Left lobe of liver (tissue), 2 donors: Measurements from ENCODE around the gene ILK. TPM values are rescaled to one million over a fixed set of nuclear protein-coding genes. Genes with fewer than 3 reads are reported as not detected.

ENCODE experiments used
- ATAC-seq: fragments of 200-7000 bp; cut with Tn5 transposase; one replicate; pipeline ENCODE4 v1.9.1; 2020; ENCODE audit warnings: mild to moderate bottlenecking, moderate library complexity
- DNase-seq: peaks from one replicate; pipeline ENCODE4 v3.0.0-alpha.2; 2020; ENCODE audit warnings: low spot score
- total RNA-seq: library from RNA; stranded (reverse); gene quantifications from one replicate; pipeline ENCODE4 v1.2.1, GENCODE V29; 2021
- donor health status: DM: no; HTN: no; CAD: no; lungs with moderate emphysema.
- donor health status: DM: no; HTN: yes; CAD: no.

Gene ILK
- 41.1 TPM for total RNA-seq

DNA sequence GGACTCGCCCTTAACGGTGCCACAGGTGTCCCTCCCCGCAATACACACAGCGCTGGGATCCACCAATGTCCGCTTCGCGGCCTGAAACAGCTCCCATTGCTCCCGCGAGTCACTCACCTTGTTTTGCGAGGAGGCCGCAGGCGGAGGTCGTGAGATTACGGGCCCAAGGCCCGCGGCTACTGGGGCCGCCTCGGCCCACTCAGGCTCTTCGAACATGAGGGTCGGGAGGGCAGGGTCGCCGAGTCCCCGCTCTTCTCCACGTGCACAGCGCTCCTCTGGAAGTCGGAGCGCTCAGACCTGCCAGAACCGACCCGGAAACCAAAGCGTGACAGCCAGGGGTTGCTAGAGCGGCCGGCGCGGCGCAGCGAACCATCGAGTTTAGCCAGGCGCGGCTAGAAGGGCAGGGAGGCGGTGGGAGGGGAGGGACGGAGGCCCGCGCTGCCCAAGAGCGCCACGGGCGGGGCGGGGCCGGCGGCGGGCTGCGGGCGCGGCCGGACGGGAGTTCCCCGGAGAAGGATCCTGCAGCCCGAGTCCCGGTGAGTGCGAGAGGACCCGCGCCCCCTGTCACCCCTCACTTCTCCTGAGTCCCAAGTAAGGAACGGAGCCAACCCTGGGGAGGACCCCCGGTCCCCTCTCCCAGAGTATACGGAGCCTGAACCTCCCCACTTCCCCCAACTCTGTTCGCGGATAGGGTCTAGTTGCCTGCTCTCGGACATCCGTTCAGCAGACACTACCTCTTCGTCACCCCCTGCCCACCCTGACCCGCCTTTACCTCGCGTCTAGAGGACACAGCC is at the start of gene ILK, which contains the start of gene RRP8:
ILK (plus strand) TSS at position 488 of the 794 bp plus-strand sequence. CDS start 498 bp downstream, outside the sequence.
RRP8 (minus strand) TSS at position 330 of the 794 bp plus-strand sequence; CDS start at position 216, 114 bp downstream.
- ATAC-seq (peak; percentile 92), DNase-seq (peak; percentile 94)

DNA sequence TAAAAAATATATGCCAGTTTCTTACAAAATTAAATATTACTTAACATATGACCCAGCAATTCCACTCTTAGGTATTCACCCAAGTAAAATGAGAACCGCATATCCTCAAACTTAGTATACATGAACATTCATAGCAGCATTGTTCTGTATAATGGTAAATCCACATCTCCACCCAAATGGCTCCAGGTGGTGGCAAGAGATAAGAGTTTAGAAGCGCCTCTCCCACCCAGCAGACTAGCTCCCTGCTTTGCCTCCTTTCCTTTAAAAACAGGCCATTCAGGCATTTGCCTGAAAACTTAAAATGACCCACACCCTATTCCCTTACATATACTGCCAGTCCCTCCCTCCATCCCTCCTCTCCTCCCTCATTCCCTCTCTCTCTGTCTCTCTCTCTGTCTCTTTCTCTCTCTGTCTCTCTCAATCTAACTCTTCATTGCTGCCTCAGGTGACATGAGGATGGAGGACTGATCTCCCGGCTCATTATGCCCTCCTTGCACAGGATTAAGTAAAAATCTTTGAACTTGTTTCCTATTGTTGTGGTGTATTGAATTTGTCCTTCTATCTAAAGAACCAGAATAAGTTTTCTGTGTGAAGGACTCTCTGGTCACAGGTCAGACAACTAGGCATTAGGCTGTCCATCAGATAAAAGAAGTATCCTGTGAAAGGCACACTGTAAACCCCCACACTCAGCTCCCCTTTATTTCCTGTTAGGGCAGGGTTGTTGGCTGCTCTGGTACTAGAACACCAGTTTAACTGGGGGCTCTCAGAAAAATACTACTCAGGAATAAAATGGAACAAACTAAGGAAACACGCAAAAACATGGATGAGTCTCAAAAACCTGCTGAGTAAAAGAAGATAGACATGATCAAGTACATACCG is 48.5 kb upstream of the ILK start:
- no peak for ATAC-seq
- no peak for DNase-seq

DNA sequence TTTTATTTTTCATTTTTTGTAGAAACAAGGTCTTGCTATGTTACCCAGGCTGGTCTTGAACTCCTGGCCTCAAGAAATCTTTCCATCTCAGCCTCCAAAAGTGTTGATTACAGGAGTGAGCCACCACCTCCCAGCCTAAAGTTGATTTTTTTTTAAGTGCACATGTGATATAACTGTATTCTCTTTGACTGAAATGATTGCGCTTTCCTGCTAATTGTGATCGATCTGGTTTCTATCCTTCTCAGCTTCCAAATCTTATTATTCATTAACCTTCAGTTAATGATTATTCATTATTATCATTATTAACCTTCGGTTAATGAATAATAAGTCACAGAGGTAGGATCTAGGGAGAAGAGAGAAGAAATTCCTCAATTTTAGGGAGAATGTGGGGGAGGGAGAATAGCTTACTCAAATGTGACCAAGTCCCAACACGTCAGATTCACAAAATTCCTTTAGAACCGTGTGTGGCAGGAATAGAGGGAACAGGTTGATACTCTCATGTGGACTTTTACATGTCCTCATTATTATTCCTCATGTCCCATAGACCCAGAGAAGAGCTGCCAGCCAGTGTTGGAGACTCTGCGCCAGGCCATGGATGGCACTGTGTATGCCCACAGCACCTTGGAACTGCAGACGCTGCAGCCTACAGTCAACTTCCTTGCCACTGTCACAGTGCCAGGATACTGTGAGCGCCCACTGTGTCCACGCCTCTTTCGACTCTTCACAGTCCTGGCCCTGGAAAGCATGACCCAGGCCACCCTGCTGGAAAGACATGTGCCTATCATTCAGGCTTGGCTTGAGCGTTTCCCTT is 47.2 kb upstream of the ILK start:
- ATAC-seq (peak; percentile 81), DNase-seq (no peak)

DNA sequence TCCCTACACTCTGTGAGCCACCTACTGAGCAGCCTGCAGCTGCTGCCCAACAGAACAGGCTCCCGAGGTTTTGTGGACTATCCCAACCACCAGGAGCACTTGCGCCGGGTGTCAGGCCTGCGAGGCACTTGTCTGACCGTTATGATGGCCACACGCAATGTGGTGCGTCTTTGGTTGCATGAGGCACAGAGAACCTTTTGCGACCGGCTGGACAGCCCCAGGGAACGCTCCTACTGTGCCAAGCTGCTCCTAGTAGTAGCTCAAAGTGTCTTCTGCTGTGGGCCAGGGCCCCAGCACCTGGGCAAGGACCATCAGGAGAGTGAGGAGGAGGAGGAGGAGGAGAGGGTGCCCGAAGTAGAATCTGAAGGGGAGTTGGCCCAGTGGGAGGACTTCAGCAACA is 46.5 kb upstream of the ILK start:
- DNase-seq, result no peak
- ATAC-seq, result no peak

DNA sequence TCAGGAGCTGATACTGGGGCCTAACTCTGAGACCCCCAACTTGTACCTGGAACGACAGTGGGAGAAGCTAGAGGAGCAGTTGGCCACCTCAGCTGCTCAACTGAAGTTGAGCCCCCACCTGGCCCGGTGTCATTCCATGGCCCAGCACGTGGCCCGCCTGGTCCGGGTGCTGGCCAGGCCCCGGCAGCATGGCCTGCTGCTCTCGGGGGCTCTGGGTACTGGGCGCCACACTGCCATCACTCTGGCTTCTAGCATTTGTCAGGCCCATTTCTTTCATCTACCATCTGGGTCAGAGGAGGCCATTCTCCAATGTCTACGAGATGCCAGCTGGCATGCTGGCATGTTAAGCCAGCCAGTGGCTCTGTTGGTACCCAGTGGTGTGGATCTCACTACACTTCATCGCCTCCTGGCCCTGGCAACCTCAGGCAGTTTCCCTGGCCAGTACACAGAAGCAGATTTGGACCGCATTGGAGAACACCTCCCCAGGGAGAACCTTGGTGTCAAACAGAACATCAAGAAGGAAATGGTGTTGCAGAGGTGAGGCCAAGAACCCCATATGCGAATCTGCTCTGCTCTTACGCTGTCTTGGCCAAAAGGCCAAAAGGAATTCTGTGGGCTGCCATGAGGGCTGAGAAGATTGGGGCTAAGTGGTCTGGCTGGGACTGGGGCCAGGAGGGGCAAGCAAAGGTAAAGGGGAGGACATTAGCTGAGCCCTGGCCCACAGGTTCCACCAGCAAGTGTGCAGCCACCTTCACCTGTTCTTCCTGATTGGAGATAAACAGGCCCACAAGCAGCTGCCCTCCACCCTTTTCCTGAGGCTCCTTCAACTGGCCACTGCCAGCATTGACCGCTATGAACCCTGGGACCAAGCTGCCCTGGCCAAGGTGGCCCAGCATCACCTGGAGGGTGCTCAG is 45.6 kb upstream of the ILK start:
- no peak for ATAC-seq
- DNase-seq, result no peak

DNA sequence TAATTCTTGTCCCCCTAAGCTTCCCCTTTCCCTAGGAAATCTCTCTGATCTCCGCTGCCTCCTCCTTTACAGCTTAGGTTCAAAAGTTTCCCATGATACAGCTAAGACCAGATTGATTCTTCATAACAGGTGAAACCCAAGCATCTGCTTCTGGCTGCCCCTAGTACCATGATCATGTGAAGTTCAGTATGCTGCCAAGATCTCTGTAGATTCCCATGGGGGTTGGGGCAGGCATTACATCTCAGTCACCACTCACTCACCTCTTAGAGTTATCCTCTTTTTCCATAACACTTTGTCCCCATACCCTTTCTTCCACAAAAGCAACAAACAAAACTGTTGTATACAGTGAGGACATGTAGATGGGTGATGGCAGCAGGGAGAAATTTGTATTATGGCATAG is 44.2 kb upstream of the ILK start:
- ATAC-seq (no peak), DNase-seq (no peak)

DNA sequence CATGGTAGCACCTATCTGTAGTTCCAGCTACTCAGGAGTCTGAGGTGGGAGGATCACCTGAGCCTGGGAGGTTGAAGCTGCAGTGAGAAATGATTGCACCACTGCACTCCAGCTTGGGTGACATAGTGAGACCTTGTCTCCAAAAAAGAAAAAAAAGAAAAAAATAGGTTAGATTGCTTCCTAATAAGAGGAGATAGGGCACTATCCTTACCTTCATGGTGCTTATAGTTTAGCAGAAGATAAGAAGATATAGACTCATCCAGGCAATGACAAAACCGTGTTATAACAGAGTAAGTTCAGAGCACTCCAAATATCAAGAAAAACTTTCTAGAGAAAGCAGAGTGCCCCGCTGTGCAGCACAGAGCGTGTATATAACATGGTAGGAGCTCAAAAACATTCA is 42.3 kb upstream of the ILK start:
- no peak for DNase-seq
- no peak for ATAC-seq

DNA sequence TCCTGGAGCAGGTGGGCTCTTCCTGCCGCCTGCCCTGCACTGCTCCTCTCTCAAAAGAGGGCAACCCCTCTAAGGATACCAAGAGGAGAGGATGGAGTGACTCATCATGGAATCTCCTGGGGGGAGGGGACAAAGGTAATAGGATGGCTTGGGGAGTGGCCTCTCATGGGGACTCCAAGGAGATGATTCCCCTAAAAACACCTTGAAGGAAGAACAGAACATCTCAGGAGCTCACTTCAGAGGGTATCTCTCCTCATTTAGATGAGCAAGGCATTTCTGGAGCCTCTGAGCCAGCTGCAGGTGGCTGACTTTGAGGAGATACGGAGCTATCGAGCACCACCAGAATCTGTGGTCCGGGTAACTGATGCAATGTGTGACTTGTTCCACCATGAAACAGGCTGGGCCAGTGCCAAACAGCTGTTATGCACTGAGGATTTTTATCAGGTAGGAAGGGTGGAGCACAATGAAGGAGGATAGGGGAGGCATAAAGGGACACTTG is 40.4 kb upstream of the ILK start:
- no peak for ATAC-seq
- DNase-seq, result no peak

DNA sequence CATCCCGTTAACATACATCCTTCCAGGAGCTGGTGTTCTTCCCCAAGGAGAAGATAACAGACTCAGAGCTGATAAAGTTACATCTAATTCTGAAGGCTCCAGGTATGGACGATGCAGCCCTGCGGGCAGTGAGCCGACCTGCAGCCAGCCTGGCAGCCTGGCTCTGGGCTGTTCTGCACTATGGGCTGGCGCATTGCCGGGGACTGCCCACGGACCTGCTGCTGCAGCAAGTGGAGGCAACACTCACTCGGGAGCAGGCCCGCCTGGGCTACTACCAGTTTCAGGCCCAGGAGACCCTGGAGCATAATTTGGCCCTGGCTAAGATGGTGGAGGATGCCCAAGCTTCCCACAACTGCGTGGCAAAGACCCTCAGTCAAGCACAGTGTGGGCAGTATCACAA is 39.9 kb upstream of the ILK start:
- ATAC-seq (no peak), DNase-seq (no peak)

DNA sequence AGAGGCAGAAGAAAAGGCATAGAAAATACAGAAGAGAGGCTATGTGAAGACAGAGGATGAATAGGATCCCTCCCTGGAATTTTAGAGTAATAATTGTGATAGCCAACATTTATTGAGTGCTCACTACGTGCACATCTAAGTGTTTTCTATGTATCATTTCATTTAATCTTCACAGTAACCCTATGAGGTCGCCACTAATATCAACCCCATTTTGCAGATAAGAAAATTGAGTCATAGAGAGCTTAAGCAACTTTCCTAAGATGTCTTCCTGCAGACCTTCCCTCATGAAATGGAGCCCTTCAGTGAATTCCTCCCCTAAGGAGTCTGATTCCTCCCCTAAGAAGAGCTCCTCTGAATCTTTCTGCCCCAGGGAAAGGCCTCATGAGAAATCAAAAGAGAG is 38.2 kb upstream of the ILK start:
- DNase-seq (no peak), ATAC-seq (no peak)

DNA sequence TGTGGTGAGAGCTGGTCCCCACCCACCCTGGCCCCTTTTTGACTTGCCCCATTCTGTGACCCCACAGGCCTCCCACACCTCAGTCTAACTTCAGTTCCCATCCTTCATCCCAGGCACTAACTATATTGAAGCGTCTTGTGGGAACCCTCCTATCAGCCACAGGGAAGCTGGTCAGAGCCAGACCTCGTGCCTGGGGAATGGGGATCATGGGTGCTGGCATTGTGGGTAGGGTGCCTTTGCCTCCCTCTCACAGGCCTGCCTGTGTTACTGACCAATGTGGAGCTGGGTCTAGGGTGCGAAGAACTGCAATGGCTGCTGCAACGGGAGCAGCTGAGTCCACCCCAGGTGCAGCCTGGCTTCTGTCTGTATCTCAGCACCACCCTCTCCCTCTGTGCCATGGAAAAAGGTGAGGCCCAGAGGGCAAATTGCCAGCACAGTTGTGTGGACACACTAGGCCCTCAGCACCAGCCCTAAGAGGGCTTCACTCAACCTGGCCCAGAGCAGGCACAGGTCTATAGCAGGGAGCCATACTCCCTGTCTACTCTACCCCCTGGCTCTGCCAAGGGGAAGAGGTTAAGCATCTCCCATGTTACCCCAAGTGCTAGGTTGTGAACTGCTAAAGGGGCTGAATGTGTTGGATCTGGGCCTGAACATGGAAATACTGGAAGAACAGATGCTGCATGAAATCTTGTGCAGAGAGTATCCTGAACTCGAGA is 37.4 kb upstream of the ILK start:
- ATAC-seq (no peak), DNase-seq (no peak)

DNA sequence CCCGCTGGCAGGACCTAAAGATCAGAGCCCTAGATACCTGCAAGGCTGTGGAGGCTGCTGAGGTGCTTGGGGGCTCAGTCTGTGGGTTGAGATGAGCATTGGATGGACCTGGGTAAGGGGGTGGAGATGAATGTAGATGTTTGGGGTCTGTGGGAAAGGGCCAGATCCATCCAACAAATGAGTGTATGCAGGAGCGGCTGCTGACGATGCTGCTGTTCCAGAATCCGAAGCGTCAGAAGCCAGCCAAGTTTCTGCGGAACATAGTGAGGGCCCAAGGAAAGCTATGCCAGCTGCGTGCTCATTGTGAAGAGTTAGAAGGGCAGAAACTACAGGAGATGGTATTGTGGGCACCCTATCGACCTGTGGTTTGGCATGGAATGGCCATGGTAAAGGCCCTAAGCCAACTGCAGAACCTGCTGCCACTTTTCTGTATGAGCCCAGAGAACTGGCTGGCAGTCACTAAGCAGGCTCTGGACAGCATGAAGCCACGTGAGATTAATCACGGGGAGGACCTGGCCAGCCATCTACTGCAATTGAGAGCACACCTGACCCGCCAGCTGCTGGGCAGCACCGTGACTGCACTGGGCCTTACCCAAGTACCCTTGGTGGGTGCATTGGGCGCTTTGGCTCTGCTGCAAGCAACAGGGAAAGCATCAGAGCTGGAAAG is 36.7 kb upstream of the ILK start:
- peak; percentile 91 for DNase-seq
- peak; percentile 80 for ATAC-seq

DNA sequence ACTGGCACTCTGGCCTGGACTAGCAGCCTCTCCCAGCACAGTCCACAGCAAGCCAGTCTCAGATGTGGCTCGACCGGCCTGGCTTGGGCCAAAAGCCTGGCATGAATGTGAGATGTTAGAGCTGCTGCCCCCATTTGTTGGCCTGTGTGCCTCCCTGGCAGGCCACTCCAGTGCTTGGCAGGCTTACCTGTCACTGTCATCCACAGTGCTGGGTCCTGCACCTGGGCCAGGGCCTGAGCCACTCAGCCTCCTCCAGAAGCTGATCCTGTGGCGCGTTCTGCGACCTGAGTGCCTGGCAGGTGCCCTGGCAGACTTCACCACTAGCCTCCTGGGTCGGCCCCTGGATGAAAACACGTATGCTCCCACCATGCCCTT is 36.2 kb upstream of the ILK start:
- ATAC-seq (no peak), DNase-seq (no peak)

DNA sequence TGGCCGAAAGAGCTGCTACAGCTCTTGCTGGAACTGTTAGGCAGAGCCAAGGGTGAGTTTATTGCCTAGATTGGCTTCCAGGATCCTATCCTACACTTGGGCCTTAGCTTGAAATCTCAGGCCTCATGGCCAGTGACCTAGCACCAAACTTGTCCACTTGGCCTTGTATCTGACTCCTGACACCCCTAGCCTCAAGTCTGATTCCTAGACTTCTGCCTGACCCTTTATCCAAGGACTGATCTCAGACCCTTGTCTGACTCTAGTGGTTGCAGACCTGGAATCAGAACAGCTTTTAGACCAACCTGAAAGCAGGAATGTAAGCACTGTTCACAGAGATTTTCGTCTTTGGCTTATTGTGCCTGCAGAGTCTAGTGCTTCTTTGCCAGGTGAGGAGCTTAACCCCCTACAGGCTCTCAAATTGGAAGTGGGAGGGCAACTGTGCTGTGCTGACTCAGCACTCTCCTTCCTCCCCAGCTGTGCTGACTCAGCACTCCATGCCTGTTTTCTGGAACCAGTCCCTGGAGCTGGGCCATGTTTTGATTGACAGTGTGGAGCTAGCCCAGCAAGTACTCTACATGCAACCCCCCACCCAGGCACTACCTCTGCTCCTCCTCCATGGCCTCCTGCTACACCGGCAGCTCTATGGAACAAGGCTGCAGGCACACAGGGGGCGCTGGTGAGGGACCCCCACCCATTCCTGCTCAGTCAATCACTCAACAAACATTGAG is 35.2 kb upstream of the ILK start:
- ATAC-seq (peak; percentile 56), DNase-seq (peak; percentile 88)

DNA sequence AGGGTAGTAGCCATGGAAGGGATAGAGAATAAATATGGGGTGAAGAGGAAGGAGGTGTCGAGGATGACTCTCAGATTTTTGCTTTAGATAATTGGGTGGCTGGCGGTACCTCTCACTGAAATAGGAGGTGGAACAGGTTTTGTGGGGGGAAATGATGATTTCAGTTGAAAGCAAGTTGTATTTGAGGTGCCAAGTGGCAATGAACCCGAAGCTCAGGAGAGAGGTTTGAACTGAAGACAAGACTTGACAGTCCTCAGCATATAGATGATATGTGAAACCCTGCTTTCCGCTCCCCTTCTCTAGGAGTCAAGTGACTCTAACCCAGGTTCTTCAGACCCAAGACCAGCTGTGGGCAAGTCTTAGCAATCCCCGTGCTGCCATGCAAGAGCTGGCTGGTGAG is 33.9 kb upstream of the ILK start:
- no peak for ATAC-seq
- DNase-seq, result no peak

DNA sequence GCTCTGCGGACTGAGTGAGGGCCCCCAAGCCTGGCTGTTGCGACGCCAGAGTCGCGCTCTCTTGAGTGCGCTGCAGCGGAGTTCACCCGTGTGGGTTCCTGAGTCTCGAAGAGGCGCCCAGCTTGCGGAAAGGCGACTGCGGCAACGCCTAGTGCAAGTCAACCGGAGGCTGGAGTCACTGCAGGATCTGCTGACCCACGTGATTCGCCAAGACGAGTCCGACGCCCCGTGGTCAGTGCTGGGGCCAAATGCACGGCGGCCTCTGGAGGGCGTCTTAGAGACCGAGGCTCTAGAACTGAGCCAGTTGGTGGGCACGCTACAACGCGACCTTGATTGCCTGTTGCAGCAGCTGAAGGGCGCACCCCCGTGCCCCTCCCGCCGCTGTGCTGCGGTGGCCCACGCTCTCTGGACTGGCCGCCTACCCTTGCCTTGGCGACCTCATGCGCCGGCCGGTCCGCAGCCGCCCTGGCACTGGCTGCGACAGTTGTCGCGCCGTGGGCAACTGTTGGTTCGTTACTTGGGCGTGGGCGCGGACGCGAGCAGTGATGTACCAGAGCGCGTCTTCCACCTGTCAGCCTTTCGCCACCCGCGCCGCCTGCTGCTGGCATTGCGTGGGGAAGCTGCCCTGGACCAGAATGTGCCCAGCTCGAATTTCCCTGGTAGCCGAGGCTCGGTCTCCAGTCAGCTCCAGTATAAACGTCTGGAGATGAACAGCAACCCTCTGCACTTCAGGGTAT is 32.7 kb upstream of the ILK start:
- DNase-seq (no peak), ATAC-seq (no peak)

DNA sequence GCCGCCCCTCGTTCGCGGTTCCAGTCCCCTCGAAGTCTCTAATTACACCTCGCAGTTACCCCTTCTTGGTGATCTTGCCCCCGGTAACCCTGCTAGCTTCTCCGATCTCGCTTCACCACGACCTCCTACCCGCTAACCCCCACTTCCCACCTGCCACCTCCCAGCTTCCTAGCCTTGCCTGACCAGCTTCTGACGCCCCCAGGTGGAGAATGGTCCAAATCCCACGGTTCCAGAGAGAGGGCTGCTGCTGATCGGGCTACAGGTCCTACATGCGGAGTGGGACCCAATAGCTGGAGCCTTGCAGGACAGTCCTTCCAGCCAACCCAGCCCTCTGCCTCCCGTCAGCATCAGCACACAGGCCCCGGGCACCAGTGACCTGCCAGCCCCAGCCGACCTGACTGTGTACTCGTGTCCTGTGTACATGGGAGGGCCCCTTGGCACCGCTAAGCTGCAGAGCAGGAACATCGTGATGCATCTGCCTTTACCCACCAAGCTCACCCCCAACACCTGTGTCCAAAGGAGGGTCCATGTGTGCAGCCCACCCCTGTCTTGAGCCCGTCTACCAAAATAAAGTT is 32.1 kb upstream of the ILK start:
- ATAC-seq (no peak), DNase-seq (no peak)
